HG03575 (cell line): ENCODE results near the gene MT3.

Source experiments
- ATAC-seq: cut with Tn5 transposase; IDR thresholded peaks from one replicate; pipeline ENCODE4 v1.9.1; 2021; ENCODE audit not compliant: unreplicated experiment, insufficient number of reproducible peaks, low FRiP score; ENCODE audit errors: extremely low read depth

The MT3 gene

DNA sequence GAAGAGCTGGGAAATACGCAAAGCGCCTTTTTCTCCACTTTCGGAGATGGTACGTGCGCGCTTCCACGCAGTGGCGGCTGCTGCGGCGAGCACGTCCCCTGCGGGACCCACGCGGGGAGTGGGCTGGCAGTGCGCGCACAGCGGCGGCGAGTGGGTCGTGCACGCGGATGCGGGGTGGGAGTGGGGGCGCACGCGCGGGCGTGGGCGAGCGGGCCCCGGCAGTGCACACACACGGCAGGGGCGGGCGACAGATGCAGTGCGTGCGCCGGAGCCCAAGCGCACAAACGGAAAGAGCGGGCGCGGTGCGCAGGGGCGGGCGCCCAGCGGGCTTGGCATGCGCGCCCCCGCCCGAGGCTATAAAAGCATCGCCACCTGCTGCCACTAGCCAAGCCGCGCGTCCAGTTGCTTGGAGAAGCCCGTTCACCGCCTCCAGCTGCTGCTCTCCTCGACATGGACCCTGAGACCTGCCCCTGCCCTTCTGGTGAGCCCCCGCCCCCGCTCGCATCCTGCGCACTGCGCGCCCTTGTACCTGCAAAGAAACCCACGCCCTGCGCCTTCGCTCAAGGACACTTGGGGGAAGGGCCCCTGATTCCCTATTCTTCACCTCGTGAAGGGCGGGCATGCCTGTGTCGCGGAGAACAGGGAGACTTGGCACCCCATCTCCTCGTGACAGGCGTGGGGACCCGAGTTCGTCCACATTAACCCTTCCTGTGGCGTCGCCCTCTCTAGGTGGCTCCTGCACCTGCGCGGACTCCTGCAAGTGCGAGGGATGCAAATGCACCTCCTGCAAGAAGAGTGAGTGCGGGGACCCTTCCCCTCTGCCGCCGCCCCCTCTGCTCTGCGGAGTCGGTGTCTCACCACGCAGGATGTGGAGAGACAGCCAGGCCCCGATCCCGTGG, at the start of gene MT3:
Gene MT3, plus strand, starts transcription at position 388 of the 899 bp plus-strand sequence. Its CDS starts 63 bp downstream, at position 451.
- ATAC-seq = no peak

DNA sequence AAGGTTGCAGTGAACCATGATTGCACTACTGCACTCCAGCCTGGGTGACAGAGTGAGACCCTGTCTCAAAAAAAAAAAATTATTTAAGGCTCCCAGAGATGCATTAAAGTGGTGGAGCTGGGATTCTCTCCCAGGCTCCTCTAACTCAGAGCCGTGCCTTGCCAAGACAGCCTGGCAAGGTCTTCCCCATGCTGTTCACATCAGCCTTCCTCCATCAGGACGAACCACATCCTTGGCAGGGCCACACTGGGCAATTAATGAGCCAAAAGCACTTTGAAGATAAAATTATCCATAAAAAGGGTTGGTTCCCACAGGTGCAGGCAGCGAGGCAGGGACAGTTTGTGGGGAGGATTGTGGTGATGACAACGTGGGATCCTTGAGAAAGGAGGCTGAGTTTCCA, 49.7 kb upstream of the MT3 start:
- no peak for ATAC-seq

DNA sequence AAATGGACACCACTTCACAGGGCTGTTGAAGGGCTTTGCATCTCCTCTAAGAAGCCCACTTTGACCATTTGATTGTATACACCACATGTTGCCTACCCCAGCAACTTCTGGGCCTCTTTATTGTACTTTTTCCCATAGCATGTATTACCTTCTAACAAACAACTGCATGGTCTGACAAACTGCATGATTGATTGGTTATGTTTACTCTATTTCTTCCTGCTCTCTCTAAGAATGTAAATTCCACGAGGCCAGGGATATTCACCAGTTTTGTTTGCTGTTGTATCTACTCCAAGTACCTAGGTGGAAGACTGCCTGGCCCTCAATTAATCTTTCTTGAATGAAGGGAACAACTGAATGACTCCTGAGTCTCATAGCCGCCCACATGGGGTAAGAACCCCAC, 47.3 kb upstream of the MT3 start:
- ATAC-seq = no peak

DNA sequence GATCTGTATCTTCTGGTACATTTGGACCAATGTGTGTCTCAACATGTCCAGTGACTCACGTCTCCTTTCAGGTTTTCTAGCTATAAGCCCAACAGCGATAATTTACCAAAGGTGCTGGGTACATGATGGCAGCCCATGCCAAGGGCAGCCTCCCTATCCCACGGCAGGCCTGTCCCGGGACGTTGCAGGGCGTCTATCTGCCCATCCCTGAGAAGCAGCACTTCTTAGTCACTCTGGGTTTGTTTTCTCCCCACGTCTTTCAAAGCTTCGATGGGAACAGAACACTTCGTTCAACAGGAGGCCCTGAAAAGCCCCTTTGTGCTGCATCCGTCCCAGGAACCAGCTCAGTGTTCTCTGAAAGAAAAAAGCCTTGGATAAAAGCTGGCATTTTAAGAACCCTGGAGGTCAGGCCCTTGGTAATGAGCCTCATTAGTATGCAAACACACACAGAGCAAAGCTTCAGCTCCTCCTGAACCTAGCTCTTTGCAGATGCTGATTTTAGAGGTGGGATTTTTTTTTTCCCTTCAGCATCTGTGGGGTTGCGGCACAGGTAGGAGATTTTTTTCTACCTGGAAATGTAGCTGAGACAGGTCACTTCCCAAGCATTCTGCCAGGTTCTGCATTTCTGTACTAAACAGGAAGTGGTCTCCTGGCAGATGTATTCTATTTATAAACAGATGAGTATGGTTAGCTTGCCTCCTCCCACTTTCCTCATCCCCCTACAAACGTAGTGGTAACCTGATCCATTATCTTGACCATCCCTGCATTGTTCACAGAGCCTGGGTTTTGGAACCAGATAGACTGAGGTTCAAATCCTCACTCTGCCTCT, 42.0 kb upstream of the MT3 start:
- ATAC-seq = no peak

DNA sequence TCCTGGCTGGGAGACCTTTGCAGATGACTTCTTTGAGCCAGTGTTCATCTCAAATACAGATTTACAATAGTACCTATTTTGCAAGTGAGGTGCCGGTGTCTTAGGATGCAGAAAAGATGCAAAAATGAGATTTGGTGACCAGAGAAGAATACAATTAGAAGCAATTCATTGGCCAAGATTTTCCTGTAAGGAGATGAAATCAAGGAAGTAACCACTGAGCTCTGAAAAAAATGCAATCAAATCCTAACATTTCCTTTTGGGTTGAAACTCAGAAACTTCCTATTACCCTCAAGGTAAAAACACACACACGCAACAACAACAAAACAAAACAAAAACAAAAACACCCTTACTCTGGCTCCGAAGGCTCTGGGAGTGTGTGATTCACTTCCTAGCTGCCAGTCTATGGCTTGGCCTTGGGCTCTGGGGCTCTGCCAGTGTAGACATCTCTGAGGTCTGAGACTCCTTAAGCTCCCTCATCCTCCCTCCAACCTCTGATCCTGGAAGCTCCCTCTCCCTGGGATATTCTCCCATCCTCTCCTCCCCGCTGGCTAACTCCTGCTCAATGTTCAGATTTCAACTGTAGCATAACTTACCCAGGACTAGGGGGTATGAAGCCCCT, 41.3 kb upstream of the MT3 start:
- no peak for ATAC-seq

DNA sequence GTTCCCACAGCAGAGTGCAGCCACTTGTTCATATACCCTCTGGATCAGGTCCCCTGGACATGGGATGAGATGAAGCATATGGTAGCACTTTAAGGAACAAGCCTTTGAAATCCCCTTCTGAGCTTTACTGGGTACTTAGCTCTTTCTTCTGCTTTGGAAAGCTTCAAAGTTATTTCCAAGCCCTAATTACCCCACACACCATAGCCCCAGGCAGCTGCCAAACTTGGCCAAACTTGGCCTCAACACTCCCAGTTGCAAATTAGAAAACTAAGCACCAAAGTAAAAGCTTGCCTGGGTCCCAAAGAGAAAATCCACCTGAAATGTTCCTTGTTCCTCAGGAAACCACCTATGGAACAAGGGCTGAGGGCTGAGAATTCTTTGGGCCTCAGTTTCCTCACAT, 40.2 kb upstream of the MT3 start:
- no peak for ATAC-seq

DNA sequence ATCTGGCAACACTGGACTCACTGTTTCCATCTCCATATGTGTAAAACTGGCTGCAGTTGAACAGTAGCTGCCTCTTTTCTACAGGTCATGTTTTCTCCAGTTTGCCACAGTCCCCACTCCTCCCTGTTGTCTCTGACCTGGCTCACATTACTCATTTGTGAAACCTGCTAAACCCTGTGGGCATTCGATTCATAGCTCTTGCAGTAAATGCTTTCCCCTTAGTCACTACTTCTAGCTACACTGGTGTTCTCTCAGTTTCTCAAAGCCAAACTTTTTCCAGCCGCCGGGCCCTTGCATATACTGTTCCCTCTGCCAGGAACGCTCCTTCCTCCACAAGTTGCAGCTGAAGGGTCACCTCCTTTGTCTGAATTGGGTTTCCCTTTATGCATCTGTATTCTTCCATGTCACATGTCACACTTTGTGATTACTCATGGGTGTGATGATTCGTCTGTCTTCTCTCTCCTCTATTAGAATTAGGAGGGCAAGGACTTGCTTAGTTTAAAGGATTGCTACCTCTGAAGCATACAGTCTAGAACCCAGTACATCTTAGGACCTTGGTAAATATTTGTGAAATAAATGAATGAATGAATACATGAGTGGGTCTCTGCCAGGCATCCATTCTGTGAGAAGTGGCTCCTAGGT, 39.5 kb upstream of the MT3 start:
- no peak for ATAC-seq

DNA sequence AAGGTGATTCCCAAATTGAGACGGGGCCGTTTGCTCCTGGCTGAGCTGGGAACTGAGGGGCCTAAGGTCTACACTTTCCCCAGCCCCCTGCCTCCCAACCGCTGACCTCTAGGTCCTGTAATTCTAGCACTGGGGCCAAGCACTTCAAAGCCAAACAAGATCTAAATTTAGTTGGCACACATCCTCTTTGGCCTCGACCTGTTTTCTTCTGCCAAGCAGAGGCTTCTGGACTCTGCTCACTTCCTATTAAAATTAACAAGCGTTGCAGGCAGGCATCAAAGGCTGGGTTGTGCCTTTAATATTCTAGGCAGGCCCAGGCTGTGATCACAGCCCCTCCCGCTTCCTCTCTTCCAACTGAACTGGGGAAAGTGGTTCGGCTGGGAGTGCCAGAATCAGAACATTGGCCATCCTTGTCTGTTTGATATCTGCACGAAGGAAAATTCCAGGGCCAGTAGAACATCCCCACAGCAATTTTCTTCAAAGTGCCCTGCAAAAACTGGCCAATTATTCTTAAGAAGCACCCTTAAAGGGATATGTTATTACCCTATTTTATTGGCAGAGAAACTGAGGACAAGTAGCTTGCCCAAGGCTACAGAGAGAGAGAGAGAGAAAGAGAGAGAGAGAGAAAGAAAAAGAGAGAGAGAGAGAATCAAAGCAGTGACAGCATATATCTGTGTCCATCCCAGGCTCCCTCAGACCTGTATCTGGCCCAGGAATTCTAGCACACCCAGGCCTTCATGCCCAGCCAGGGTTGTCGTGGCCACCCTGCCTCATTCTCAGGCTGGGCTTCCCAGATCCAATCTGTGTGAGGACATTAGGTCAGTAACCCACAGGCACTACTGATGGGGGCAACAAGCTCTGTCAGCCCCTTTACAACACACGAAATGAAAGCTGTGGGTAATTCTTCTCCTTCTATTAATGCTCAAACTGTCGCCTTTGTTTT, 37.3 kb upstream of the MT3 start:
- ATAC-seq = no peak

DNA sequence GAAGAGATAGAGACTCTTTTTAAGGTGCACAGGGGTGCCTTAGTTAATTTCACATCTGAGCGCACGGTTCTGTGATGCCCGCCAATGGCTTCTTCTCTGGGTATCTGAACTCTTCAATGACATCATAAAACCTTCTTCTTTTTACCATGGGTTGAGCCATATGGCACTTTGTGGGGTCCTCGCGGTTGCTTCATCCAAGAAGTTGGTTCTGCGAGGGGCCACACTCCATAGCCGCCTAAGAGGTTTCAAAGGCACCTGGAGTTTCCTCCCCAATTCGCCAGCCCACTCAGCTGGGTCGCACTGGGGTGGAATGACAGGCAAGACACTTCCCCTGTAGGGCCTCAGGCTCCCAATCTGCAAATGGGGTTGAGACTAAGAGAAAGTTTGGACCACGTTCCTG, 34.9 kb upstream of the MT3 start:
- no peak for ATAC-seq

DNA sequence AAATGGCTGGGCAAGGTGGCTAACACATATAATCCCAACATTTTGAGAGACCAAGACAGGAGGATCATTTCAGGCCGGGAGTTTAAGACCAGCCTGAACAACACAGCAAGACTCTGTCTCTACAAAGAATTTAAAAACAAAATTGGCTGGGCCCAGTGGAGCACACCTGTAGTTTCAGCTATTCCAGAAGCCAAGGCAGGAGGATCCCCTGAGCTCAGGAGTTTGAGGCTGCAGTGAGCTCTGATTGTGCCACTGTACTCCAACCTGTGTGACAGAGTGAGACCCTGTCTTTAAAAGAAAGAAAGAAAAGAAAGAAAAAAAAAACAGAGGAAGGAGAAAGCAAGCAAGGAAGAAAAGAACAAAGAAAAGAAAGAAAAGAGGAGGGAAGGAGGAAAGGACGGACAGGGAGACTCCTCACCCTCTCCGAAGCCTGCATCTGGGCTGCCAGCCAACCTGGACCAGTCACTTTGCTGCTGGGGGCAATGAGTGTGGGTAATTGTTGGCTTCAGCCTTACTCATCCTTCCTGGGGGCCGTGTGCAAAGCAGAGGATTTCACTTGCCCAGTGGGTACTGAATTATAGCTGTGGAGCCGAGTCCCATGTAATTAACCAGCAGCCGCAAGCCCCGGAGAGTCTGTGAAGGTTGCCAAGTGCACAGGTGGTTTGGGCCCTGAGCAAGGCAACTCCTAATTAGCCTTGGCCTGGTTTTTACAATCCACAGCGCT, 31.1 kb upstream of the MT3 start:
- no peak for ATAC-seq

DNA sequence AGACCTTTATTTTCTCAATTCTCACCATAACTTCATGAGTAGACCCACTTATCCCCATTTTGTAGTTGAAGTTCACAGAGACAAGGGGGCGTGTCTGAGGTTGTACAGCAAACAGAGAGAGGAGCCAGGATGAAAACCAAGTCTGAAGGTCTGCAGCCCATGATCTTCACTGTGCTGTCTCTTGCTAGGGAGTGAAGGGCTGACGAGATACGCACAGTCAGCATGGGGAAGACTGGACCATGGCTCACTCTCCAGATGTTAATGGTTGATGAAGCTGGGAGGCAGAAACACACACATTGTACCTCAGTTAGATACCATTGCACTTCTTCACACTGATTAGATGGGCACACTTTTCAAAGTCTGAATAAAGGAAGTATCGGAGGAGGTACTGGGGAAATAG, 30.2 kb upstream of the MT3 start:
- no peak for ATAC-seq

DNA sequence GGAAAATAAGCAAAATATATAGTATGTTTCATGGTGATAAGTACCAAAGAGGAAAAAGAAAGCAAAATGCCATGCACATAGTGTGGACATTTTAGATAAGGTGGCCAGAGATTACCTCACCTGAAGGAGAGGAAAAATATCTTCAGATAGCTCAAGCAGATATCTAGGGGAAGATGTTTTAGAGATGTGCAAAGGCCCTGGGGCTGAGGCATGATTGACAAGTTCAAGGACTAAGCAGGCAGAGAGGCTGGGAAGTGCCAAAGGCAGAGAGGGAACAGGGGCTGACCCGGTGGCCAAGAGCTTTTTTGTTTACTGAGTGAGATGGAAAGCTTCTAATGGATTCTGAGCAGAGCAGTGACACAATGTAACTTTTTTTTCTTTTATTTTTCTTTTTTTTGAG, 28.9 kb upstream of the MT3 start:
- no peak for ATAC-seq

DNA sequence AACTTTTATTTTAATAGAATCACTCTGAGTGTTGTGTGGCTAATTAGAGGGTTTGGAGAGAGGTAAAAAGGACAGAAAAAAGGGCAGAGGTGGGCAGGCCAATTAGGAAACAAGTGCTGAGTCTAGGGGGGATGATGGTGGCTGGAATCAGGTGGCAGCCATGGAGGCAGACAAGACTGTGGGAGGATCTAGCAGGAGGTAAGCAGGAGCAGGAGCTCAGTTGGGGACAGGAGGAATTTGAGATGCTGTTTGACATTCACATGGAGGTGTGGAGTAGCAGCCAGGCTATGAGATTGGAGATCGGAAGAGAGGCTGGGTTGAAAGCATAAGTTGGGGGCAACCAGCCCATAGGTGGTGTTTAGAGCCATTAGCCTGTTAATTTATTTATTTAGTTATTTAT, 28.2 kb upstream of the MT3 start:
- ATAC-seq = no peak

DNA sequence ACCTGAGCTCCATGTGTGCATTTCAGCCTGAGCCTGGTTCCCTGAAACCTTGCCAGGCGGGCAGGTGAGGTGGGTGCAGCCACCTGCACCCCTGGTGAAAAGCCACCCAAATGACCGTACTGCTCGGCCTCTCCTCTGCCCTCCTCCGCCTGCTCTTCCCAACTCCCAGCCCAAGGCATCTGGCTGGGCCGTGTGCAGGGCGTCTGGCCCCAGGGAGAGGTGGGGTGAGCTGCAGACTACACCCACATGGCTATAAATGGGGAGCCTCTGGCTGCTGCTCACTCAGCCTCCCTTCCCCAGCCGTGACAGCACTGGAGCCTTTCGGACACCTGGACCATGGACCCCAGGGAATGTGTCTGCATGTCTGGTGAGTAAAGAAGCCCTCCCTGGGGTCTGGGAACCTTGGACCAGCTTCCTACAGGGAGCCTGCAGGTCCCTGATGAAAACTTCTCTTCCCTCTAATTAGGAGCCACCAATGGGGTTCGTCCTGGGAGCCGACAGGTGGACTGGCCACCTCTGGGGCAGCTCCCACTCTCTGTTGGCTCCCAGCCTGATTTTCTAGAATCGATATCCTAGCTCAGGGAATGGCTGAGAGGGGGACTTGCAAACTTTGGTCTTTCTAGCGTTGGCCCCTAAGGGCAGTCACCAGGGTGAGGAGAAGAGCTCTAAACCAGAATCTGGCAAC, 24.4 kb upstream of the MT3 start, which contains the start of gene MT4:
Gene MT4, plus strand, starts transcription at position 281 of the 685 bp plus-strand sequence. Its CDS starts 56 bp downstream, at position 337.
- ATAC-seq = no peak

DNA sequence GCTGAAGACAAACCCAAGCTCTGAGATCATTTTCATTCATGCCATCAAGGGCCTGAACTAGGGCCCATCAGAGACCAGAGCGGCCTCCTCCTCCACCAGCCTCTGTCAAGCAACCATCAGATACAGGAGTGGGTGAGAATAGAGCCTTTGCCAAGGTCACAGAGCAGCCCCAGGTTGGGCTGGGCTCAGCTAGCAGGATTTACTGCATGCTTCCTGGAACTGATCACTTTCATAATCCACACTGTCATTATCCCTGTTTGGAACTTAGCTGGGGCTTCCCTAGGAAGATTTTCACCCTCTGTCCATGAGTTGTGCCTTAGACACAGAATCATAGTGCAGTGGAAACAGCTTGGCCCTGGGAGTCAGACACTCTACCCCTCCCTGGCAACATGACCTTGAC, 19.4 kb upstream of the MT3 start:
- ATAC-seq = no peak

DNA sequence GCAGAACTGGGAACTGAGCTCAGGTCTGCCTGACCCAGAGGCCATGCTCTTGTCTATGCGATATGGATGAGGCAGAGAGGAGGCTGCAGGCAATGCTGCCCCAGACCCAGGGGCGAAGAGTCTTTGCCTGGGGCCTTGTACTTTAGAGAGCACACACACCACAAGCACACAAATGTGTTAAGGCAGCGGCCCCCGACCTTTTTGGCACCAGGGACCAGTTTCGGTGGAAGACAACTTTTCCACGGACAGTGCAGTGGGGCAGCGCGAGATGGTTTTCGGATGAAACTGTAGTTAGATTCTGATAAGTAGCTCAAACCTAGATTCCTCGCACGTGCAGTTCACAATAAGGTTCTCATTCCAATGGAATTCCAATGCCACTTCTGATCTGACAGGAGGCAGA, 17.8 kb upstream of the MT3 start:
- ATAC-seq = no peak

DNA sequence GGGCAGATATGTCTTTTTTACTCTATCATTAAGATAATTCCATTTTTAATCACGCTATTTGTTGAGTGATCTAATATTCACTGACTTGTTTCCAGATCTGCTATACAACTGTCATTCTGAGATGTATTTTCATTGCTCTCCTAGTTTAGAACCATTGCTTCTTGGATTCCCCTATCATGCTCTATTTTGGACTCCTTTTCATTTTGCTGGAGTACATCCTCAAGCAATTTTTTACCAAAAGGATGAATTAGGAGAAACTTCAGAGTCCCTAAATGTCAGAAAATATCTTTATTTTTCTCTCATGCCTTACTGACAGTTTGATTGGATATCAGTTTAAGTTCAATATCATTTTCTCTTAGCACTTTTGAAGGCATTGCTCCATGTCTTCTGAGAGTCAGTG, 14.7 kb upstream of the MT3 start:
- no peak for ATAC-seq
